WTC11 (cell line): ENCODE results near the gene PPP1R9A.

Source experiments
- CTCF ChIP-seq: fragments of 200-600 bp; IDR thresholded peaks from 2 replicates; pipeline ENCODE4 v1.8.0; 2022; ENCODE audit warnings: antibody characterized with exemption
- MAX ChIP-seq: sonication (generic); formaldehyde crosslinking; IDR thresholded peaks from 2 replicates; pipeline ENCODE4 v1.8.0; 2022; ENCODE audit warnings: mild to moderate bottlenecking, missing genetic modification reagents
- USF2 ChIP-seq: sonication (generic); formaldehyde crosslinking; IDR thresholded peaks from 2 replicates; pipeline ENCODE4 v1.8.1; 2023; ENCODE audit warnings: mild to moderate bottlenecking, missing genetic modification reagents, moderate library complexity

- TF ChIP-seq MAX (CRISPR knock-in tag) = no peak
- no peak for TF ChIP-seq CTCF
- TF ChIP-seq USF2 (CRISPR knock-in tag) = no peak
These were observed 248.6 kb downstream of the PPP1R9A start for GRCh38 chr7:95155965-95156364.
